ENCODE results near the gene UNC5CL. TPM values are rescaled to one million over a fixed set of nuclear protein-coding genes. Genes with fewer than 3 reads are reported as not detected.

UNC5CL gene
- total RNA-seq, 1 donor from 2014 or later = 2.2 TPM

DNA sequence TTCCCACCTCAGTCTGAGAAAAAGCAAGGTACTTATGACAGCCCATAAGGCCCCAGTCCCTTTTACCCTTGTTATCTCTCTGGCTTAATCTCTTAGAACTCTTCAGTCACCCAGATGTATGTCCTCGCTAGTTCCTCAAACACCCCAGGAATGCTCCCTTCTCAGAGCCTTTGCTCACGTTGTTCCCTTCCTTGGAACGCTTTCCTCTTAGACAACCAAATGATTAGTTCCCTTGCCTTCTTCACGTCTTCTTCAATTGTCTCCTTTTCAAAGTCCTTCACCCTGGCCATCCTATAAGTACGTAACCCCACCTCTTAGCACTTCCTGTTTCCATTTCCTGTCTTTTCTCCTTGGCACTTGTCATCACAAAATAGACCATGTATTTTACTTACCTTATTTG lies 12.9 kb upstream of the UNC5CL start:
- ATAC-seq (ENCODE audit: low read depth) = peak; percentile 89

GRCh38 chr6:41050536-41050935 lies 11.5 kb upstream of the UNC5CL start:
- ChIA-PET POLR2A (no interaction called here), CTCF (interaction anchor here (1.5 kb wide), 1 partner anchor 11 kb away, joined by 5 read pairs; the partner anchor contains the start of gene UNC5CL)

More for the DNA sequence above, 12.9 kb upstream of the UNC5CL start:
- POLR2A ChIA-PET = interaction anchor here (1.0 kb wide), 1 partner anchor 20 kb away, joined by 3 read pairs; the partner anchor contains the start of genes NFYA and OARD1
- no peak for DNase-seq
- Mint-ChIP-seq H3K4me1 (peaks cover 21% of the 10 kb centered on the region), H3K36me3 (ENCODE audit: low read depth) (peaks cover 15% of the 10 kb centered on the region), H3K9me3 (no peaks in the 10 kb centered on the region), H3K27ac (peak overlapping the region; percentile 73), H3K4me3 (peak overlapping the region; percentile 25), H3K27me3 (no peaks in the 10 kb centered on the region)
- intact Hi-C loops (cut with micrococcal nuclease) = no loop called here
- CTCF ChIA-PET = no interaction called here
- TF ChIP-seq, protein P1, sequence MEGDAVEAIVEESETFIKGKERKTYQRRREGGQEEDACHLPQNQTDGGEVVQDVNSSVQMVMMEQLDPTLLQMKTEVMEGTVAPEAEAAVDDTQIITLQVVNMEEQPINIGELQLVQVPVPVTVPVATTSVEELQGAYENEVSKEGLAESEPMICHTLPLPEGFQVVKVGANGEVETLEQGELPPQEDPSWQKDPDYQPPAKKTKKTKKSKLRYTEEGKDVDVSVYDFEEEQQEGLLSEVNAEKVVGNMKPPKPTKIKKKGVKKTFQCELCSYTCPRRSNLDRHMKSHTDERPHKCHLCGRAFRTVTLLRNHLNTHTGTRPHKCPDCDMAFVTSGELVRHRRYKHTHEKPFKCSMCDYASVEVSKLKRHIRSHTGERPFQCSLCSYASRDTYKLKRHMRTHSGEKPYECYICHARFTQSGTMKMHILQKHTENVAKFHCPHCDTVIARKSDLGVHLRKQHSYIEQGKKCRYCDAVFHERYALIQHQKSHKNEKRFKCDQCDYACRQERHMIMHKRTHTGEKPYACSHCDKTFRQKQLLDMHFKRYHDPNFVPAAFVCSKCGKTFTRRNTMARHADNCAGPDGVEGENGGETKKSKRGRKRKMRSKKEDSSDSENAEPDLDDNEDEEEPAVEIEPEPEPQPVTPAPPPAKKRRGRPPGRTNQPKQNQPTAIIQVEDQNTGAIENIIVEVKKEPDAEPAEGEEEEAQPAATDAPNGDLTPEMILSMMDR (IDR thresholded peaks at IDR 0.05) = no peak

DNA sequence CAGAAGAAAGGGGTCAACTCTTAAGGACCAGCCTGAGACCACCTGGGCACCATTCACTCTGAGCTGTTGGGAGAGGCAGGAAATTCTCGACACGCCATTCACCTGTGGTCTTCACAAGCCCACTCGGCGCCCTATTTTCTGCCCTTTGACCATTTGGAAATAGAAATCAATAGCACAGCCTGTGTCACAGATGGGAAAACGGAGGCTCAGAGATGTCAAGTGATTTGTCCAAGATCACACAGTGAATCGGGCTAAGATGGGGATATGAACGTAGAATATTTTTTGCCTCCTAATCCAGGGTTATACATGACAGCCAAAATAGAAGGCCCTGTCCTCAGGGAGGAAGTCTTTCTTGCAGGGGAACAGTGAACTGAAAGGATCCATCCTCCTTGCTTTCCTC lies 10.9 kb upstream of the UNC5CL start:
- peaks cover 21% of the 10 kb centered on the region for H3K4me1 Mint-ChIP-seq
- no peak overlapping the region for H3K4me3 Mint-ChIP-seq
- TF ChIP-seq, protein P1 (IDR thresholded peaks at IDR 0.05) = no peak
- CTCF ChIA-PET = interaction anchor here (1.5 kb wide), 1 partner anchor 11 kb away, joined by 5 read pairs; the partner anchor contains the start of gene UNC5CL
- no peak for ATAC-seq (ENCODE audit: low read depth)
- H3K27ac Mint-ChIP-seq = no peak overlapping the region
- peaks cover 8% of the 10 kb centered on the region for H3K36me3 Mint-ChIP-seq (ENCODE audit: low read depth)
- no peaks in the 10 kb centered on the region for H3K27me3 Mint-ChIP-seq
- intact Hi-C loops (cut with micrococcal nuclease) = no loop called here
- no peak for DNase-seq
- H3K9me3 Mint-ChIP-seq = no peaks in the 10 kb centered on the region
- POLR2A ChIA-PET = no interaction called here

More at GRCh38 chr6:41050536-41050935, 11.5 kb upstream of the UNC5CL start:
- TF ChIP-seq, protein P1 (IDR thresholded peaks at IDR 0.05) = no peak
- no peak overlapping the region for H3K4me3 Mint-ChIP-seq
- H3K27me3 Mint-ChIP-seq = no peaks in the 10 kb centered on the region
- peaks cover 9% of the 10 kb centered on the region for H3K36me3 Mint-ChIP-seq (ENCODE audit: low read depth)
- no peak for ATAC-seq (ENCODE audit: low read depth)
- intact Hi-C loops (cut with micrococcal nuclease) = no loop called here
- DNase-seq = no peak
- H3K4me1 Mint-ChIP-seq = peaks cover 21% of the 10 kb centered on the region
- no peaks in the 10 kb centered on the region for H3K9me3 Mint-ChIP-seq
- no peak overlapping the region for H3K27ac Mint-ChIP-seq

- no peak overlapping the region for H3K4me3 Mint-ChIP-seq
Observed at GRCh38 chr6:41049521-41049920, 10.5 kb upstream of the UNC5CL start.

More at GRCh38 chr6:41049521-41049920, 10.5 kb upstream of the UNC5CL start:
- Mint-ChIP-seq H3K9me3 (no peaks in the 10 kb centered on the region), H3K27ac (no peak overlapping the region), H3K4me1 (peaks cover 17% of the 10 kb centered on the region), H3K27me3 (no peaks in the 10 kb centered on the region), H3K36me3 (ENCODE audit: low read depth) (peaks cover 8% of the 10 kb centered on the region)
- DNase-seq (no peak), ATAC-seq (ENCODE audit: low read depth) (no peak)
- intact Hi-C loops (cut with micrococcal nuclease) = no loop called here
- TF ChIP-seq, protein P1 (IDR thresholded peaks at IDR 0.05) = no peak
- CTCF ChIA-PET = interaction anchor here (1.5 kb wide), 1 partner anchor 10 kb away, joined by 5 read pairs; the partner anchor contains the start of gene UNC5CL
- POLR2A ChIA-PET = no interaction called here

Measured in activated B cell treated with CpG ODN at 0.5 μM for 24 hours (primary cell).